ENCODE measurements around the gene PEDS1.

GRCh38 chr20:50200482-50201104, 47.1 kb upstream of the PEDS1 start:
- TF ChIP-seq ZNF585B (tag by site-specific recombination; IDR thresholded peaks at IDR 0.05) = no peak
- no peak for TF ChIP-seq ZBTB8A (tag by site-specific recombination; IDR thresholded peaks at IDR 0.05)
- no peak for TF ChIP-seq ZNF274 (IDR thresholded peaks at IDR 0.05; ENCODE audit: low read length)
- no peak for TF ChIP-seq ZNF274 (tag by site-specific recombination; IDR thresholded peaks at IDR 0.05; ENCODE audit: borderline replicate concordance)
- no peak for TF ChIP-seq CTCF (tag by site-specific recombination; IDR thresholded peaks at IDR 0.05)
- no peak for TF ChIP-seq YY1 (tag by site-specific recombination; IDR thresholded peaks at IDR 0.05)
- no peak for TF ChIP-seq PRDM2 (tag by site-specific recombination; IDR thresholded peaks at IDR 0.05; ENCODE audit: borderline replicate concordance)
- TF ChIP-seq SP3 (tag by site-specific recombination; IDR thresholded peaks at IDR 0.05) = no peak
- no peak for TF ChIP-seq PATZ1 (tag by site-specific recombination; IDR thresholded peaks at IDR 0.05)
- no peak for TF ChIP-seq ZBTB17 (tag by site-specific recombination; IDR thresholded peaks at IDR 0.05)
- no peak for TF ChIP-seq ZNF610 (tag by site-specific recombination; IDR thresholded peaks at IDR 0.05; ENCODE audit: borderline replicate concordance)
- TF ChIP-seq ZBTB26 (tag by site-specific recombination; optimal IDR thresholded peaks at IDR 0.05) = no peak
- no peak for TF ChIP-seq MEIS1 (CRISPR knock-in tag; IDR thresholded peaks at IDR 0.05; ENCODE audit: borderline replicate concordance)
- TF ChIP-seq ZNF558 (tag by site-specific recombination; IDR thresholded peaks at IDR 0.05) = no peak
